Prostate gland (tissue), 2 donors: Measurements from ENCODE around the gene ACAD10. TPM values are rescaled to one million over a fixed set of nuclear protein-coding genes. Genes with fewer than 3 reads are reported as not detected.
"Not testable (repeated sequence)": the region's sequence is repeated elsewhere in the genome, so short reads cannot be mapped to it uniquely, and the experiment has no call there.

Source experiments
- DNase-seq: peaks from one replicate; pipeline ENCODE4 v3.0.0-alpha.2; 2019; ENCODE audit warnings: low spot score
- H3K27ac ChIP-seq, 2 donors: fragments of 200-600 bp; sonication (generic); 2 replicates each; pipeline ENCODE4 v1.5.1; 2017 to 2019
- H3K27me3 ChIP-seq: fragments of 200-600 bp; sonication (generic); replicated peaks from 2 replicates; pipeline ENCODE4 v1.5.1; 2019; ENCODE audit not compliant: insufficient read depth
- H3K36me3 ChIP-seq, 2 donors: fragments of 200-600 bp; sonication (generic); 1 replicate in 1 of 2; 2 replicates in 1 of 2; pipeline versions ENCODE4 v1.5.1 to v1.8.1; 2017 to 2019
- H3K4me1 ChIP-seq: fragments of 200-600 bp; sonication (generic); replicated peaks from 2 replicates; pipeline ENCODE4 v1.5.1; 2019
- H3K4me3 ChIP-seq, 2 donors: fragments of 200-600 bp; sonication (generic); 2 replicates each; pipeline ENCODE4 v1.5.1; 2017 to 2019
- H3K9me3 ChIP-seq: fragments of 200-600 bp; sonication (generic); 2 replicates; pipeline ENCODE4 v1.5.1; 2017
- CTCF ChIP-seq, 4 experiments: fragments of 200-600 bp in 2 of 4; fragments of 450-650 bp in 2 of 4; sonication (generic) in 2 of 4; IDR thresholded peaks; 1 replicate in 3 of 4; 2 replicates in 1 of 4; pipeline ENCODE4 v1.5.1; 2016 to 2019; ENCODE audit warnings: antibody characterized with exemption in 4 of 4, mild to moderate bottlenecking in 2 of 4, moderate library complexity in 2 of 4
- POLR2A ChIP-seq: fragments of 450-650 bp; IDR thresholded peaks from one replicate; pipeline ENCODE4 v1.6.1; 2016; ENCODE audit warnings: antibody characterized with exemption, mild to moderate bottlenecking
- POLR2AphosphoS5 ChIP-seq: sonication (generic); formaldehyde crosslinking; IDR thresholded peaks from one replicate; pipeline ENCODE4 v1.6.1; 2017; ENCODE audit warnings: antibody characterized with exemption
- WGBS: methylation state at CpG from one replicate; pipeline ENCODE4 v1.1.5; 2018; 5-methylcytosine and 5-hydroxymethylcytosine counted together
- intact Hi-C: fragments of 100-400 bp; cut with DNase I; formaldehyde crosslinking; loops from one replicate; pipeline ENCODE4 v1.14.2; 2022
- total RNA-seq, 2 donors: library from RNA; depleted of rRNA; stranded (reverse); fragments of >200 nt; gene quantifications; one replicate each; pipeline ENCODE4 v1.1.0, GENCODE V29; 2016

The ACAD10 gene
- total RNA-seq, 2 donors from 2014 or later: 36.8 to 37.5 TPM

GRCh38 chr12:111720457-111720856 lies 34.6 kb downstream of the ACAD10 start:
- intact Hi-C loops: no loop called here
- 93% methylated on average over 6 of the region's 6 CpGs for WGBS
- DNase-seq: no peak
- Histone ChIP-seq H3K4me1 (peaks cover 2% of the 10 kb centered on the region), H3K27ac (no peak overlapping the region), H3K27me3 (no peaks in the 10 kb centered on the region), H3K4me3 (no peak overlapping the region), H3K9me3 (no peaks in the 10 kb centered on the region), H3K36me3 (peaks cover 0 to 4% of the 10 kb centered on the region in 2 donors)
- no peak for TF ChIP-seq POLR2AphosphoS5
- TF ChIP-seq CTCF (IDR thresholded peaks at IDR 0.05): no peak
- TF ChIP-seq POLR2A: no peak

GRCh38 chr12:111723646-111724360 lies 38.0 kb downstream of the ACAD10 start:
- DNase-seq, H3K4me3 ChIP-seq, intact Hi-C loops, H3K36me3 ChIP-seq, H3K4me1 ChIP-seq, H3K27ac ChIP-seq, H3K9me3 ChIP-seq, H3K27me3 ChIP-seq: not testable (repeated sequence)
- WGBS: 97% methylated on average over 28 of the region's 46 CpGs

- TF ChIP-seq POLR2A (no peak), POLR2AphosphoS5 (no peak), CTCF (IDR thresholded peaks at IDR 0.05) (no peak)
- H3K9me3 ChIP-seq: no peaks in the 10 kb centered on the region
- no peaks in the 10 kb centered on the region for H3K36me3 ChIP-seq
- no peak overlapping the region for H3K4me3 ChIP-seq
- H3K27ac ChIP-seq: no peak overlapping the region
- DNase-seq: no peak
- intact Hi-C loops: no loop called here
- no peaks in the 10 kb centered on the region for H3K4me1 ChIP-seq
- 100% methylated on average over 2 of the region's 2 CpGs for WGBS
- H3K27me3 ChIP-seq: no peaks in the 10 kb centered on the region
Measured at GRCh38 chr12:111728795-111729194, 42.9 kb downstream of the ACAD10 start.

- Histone ChIP-seq H3K27ac (no peak overlapping the region), H3K4me1 (no peaks in the 10 kb centered on the region), H3K9me3 (no peaks in the 10 kb centered on the region), H3K27me3 (no peaks in the 10 kb centered on the region), H3K36me3 (no peaks in the 10 kb centered on the region), H3K4me3 (no peak overlapping the region)
- WGBS: 49% methylated on average over 9 of the region's 9 CpGs
- TF ChIP-seq POLR2AphosphoS5: peak; percentile 32
- TF ChIP-seq CTCF (IDR thresholded peaks at IDR 0.05): no peak
- no peak for TF ChIP-seq POLR2A
- intact Hi-C loops: no loop called here
- no peak for DNase-seq
Measured at GRCh38 chr12:111730420-111730819, 44.6 kb downstream of the ACAD10 start.

- Histone ChIP-seq H3K27me3 (no peaks in the 10 kb centered on the region), H3K4me3 (no peak overlapping the region), H3K36me3 (no peaks in the 10 kb centered on the region), H3K9me3 (no peaks in the 10 kb centered on the region), H3K4me1 (no peaks in the 10 kb centered on the region), H3K27ac (no peak overlapping the region)
- TF ChIP-seq POLR2AphosphoS5 (no peak), CTCF (IDR thresholded peaks at IDR 0.05) (no peak), POLR2A (no peak)
- intact Hi-C loops: no loop called here
- 93% methylated on average over 4 of the region's 4 CpGs for WGBS
- DNase-seq: no peak
Measured at GRCh38 chr12:111732786-111733185, 46.9 kb downstream of the ACAD10 start.
